H7 (cell line): ENCODE results near the gene GOLGA5. TPM values are rescaled to one million over a fixed set of nuclear protein-coding genes. Genes with fewer than 3 reads are reported as not detected.

ENCODE experiments used
- total RNA-seq: library from RNA; depleted of rRNA; stranded (reverse); fragments of >200 nt; shearing (Covaris generic); gene quantifications from 2 replicates; pipeline ENCODE4 v1.2.3, GENCODE V29; 2014; rRNA removed

The GOLGA5 gene
- total RNA-seq, 1 experiment from 2014 or later = 30.0 TPM

Other genes starting within 250 kb of the GOLGA5 start
- 57.4 and 60.6 TPM in 2 replicates for gene LGMN, start 45.7 kb upstream of the GOLGA5 start, total RNA-seq
- gene CHGA, start 128.8 kb downstream of the GOLGA5 start, total RNA-seq = 13.0 and 20.6 TPM in 2 replicates